VCaP (cell line): ENCODE measurements around the gene SPARC.
"Not testable (repeated sequence)": the region's sequence is repeated elsewhere in the genome, so short reads cannot be mapped to it uniquely, and the experiment has no call there.

ENCODE experiments used
- H3K27ac ChIP-seq: fragments of 450-650 bp; 2 replicates; pipeline ENCODE4 v1.5.1; 2017
- TF ChIP-seq, protein P1 (sequence below): fragments of 450-650 bp; conservative IDR thresholded peaks from 2 replicates; pipeline ENCODE4 v1.5.1; 2017; ENCODE audit warnings: mild to moderate bottlenecking, moderate library complexity

SPARC gene, protein sequence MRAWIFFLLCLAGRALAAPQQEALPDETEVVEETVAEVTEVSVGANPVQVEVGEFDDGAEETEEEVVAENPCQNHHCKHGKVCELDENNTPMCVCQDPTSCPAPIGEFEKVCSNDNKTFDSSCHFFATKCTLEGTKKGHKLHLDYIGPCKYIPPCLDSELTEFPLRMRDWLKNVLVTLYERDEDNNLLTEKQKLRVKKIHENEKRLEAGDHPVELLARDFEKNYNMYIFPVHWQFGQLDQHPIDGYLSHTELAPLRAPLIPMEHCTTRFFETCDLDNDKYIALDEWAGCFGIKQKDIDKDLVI

GRCh38 chr5:151686674-151687407 is at the start of gene SPARC:
Gene SPARC (minus strand): TSS chr5:151686915. CDS start chr5:151676188, 10,727 bp downstream.
- TF ChIP-seq, protein P1, sequence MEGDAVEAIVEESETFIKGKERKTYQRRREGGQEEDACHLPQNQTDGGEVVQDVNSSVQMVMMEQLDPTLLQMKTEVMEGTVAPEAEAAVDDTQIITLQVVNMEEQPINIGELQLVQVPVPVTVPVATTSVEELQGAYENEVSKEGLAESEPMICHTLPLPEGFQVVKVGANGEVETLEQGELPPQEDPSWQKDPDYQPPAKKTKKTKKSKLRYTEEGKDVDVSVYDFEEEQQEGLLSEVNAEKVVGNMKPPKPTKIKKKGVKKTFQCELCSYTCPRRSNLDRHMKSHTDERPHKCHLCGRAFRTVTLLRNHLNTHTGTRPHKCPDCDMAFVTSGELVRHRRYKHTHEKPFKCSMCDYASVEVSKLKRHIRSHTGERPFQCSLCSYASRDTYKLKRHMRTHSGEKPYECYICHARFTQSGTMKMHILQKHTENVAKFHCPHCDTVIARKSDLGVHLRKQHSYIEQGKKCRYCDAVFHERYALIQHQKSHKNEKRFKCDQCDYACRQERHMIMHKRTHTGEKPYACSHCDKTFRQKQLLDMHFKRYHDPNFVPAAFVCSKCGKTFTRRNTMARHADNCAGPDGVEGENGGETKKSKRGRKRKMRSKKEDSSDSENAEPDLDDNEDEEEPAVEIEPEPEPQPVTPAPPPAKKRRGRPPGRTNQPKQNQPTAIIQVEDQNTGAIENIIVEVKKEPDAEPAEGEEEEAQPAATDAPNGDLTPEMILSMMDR, result no peak
- H3K27ac ChIP-seq, result no peak within 1 kb of the TSS

GRCh38 chr5:151735646-151736045 is 48.9 kb upstream of the SPARC start:
- TF ChIP-seq, protein P1, result no peak
- H3K27ac ChIP-seq, result no peak overlapping the region

GRCh38 chr5:151734064-151734408 is 47.3 kb upstream of the SPARC start:
- H3K27ac ChIP-seq, result no peak overlapping the region
- TF ChIP-seq, protein P1, result no peak

- no peak overlapping the region for H3K27ac ChIP-seq
- TF ChIP-seq, protein P1, result no peak
These were observed 46.8 kb upstream of the SPARC start for GRCh38 chr5:151733358-151734063.

- no peak overlapping the region for H3K27ac ChIP-seq
- TF ChIP-seq, protein P1, result no peak
These were observed 43.7 kb upstream of the SPARC start for GRCh38 chr5:151730381-151730780.

- H3K27ac ChIP-seq, result not testable (repeated sequence)
These were observed 42.9 kb upstream of the SPARC start for GRCh38 chr5:151729597-151729996.

DNA sequence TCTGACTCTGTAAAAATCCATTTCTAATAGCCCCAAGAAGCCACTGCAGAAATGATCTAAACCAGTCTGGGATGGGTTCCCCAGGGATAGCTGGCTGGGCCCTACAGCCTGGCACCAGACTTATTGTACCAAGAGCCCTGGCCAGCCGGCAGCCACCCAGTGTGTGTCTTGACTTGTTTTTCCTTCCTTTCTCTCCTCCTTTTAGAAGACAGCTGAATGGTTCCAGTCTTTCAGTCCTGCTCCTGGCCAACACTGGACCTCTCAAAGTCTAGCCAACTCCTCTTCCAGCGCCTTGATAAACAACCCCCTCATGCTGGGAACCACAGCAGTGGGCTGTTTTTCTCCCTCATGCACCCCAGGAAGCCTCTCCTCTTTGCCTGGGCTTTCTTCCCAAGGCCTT is 37.6 kb upstream of the SPARC start:
- TF ChIP-seq, protein P1, result no peak
- H3K27ac ChIP-seq, result no peak overlapping the region

GRCh38 chr5:151722546-151722945 is 35.8 kb upstream of the SPARC start:
- TF ChIP-seq, protein P1, result no peak
- no peak overlapping the region for H3K27ac ChIP-seq
